HG03460 (cell line): ENCODE results near the gene UAP1.

Source experiments
- ATAC-seq: cut with Tn5 transposase; IDR thresholded peaks from one replicate; pipeline ENCODE4 v1.9.1; 2021; ENCODE audit not compliant: unreplicated experiment

Gene UAP1

DNA sequence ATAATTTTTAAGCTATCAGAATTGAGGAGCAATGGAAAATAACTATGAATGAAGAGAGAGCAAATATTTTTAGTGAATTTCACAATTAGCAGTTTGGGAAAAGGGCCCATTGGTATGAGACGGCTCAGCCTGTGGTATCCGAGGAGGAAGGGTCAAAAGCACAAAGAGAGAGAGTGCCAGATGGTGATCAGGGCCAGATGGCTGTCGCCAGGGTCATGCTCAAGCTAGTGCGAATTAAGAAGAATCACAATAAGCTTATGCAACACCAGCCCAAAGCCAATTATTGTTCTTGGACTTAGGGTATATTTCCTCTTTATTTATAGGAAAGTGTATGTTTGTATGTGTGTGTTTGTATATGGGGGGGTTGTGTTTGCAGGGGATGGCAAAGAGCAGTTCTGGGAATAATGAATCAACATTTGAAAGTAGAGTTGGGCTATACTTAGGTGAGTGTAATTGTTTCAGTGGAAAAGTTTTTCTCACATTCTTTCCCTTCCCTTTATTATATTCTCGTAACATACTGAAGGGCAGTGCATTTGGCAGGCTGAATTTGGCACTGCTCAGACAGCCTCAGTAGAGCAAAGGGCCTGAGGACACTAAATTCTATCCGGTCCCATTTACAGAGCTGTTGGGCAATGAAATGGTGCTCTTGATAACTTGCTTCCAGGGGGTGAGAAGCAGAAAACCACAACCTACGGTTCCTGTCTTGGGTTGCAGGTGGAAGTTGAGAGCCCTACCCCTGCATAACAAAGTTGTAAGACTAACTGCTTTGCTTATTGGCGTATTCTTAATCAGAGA is 51.3 kb downstream of the UAP1 start:
- no peak for ATAC-seq

DNA sequence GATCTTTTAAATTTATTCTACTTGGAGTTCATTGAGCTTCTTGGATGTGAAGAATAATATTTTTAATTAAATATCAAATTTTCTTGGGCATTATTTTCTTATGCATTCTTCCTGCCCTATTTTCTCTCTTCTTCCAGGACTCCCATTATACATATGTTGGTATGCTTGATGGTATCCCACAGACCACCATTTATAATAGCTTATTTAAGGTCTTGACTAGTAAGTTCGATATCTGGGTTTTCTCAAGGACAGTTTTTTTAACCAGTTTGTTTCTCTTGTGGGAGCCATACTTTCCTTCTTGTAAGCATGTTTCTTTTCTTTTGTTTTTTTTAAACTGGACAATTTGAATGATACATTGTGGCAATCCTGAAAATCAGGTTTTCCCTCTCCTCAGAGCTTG is 55.3 kb downstream of the UAP1 start:
- ATAC-seq = no peak

DNA sequence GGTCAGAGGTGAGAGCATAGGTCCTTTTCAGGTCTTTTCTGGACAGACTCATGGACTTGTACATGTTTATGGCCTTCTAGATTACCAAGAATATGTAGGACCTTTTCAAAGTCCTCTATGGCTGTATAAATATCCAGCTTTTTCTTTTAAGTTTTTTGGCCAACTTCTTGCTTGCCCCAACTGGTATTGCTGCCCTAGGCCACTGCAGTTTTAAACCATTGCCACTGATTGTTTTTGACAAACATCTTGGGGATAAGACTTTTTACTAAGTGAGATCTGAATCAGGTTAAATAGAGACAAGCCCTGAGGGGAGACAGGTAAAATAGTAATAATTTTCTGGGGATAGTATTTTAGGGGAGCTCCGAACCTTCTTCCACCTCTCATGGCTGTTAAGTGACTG is 56.0 kb downstream of the UAP1 start:
- ATAC-seq = no peak

DNA sequence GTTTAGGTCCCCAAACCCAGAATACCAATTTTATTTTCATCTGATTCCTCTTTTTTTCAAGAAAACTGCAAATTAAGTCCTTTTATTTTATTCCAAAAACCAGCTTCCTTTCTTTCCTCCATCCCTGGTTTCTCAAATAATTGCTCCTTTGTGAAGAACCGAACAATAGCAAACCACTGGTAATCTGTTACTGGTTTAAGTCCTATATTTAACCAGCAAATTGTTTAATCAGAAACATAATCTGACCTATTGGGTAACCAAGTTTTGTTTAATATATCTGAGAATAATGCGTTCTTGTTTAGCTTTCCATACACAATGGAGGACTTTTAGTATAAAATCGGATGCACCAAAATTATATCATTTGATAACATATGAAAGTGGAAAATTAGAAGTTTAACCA is 57.6 kb downstream of the UAP1 start:
- no peak for ATAC-seq

DNA sequence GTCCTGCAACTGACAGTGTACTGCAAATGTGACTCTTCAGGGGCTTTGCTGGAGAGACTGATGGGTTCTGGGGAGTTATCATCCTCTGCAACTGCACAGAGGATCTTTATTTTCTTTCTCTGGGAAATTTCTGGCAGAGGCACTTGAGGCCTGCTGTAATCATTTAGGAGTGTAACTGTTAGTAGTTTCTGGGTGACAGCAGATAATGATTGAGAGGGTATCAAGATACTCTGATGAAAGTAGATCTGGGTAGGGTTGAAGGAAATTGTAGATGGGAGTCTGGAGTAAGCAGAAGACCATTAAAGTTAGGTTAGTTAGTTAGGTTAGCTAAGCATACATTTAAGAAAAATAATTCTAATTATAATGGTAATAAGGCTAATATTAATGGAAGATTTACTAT is 59.7 kb downstream of the UAP1 start:
- ATAC-seq = no peak

DNA sequence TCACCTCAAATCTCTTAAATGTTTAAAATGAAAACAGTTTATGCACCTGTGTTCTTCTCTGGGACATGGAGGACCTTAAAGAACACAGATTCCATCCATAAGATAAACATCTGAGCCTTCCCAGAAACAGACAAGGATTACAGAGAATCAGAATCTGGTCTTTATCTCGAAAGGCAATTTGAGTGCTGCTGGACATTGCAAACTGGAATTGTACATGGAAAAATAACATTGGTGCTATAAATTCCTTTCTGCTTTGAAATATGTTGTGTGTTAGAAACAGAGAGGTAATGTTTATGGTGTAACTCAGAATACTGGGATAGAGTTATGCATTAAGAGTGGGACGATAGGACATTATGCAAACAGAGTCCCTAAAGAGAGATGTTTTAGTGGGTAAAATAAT is 64.2 kb downstream of the UAP1 start:
- no peak for ATAC-seq

DNA sequence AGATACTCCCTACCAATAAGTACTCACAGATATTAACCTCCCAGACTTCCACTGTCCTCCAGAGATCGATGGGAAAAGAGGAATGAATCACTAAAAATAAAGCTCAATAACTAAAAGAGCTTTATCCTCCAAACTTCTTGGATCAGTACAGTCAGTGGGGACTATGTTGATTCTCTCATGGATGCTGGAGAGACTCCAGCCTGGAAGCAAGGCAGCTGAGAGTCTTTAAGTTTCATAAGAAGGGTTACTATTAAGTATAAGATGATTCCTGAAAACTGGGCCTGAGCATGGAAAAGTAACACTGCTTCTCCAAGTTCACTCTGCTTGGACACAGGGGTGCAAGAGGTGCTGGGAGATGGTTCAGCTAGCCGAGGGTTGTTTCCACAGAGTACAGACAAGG is 64.6 kb downstream of the UAP1 start:
- no peak for ATAC-seq

DNA sequence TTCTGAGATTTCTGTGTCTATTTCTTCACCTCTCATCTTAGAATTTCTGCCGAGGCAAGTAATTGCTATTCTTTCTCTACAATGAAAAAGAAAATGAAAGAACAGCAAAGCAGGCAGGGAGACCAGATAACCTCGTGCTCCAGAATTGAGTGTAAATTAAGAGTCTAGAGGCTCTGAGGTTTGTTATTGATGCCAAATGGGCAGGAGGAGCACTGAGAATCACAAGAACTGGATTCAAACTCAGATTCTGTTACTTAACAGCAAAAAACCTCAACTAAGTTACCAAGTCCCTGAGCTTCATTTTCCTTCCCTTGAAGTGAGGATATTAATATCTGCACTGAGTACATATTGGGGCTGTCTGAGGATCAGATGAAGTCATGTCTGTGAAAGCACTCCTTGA is 65.2 kb downstream of the UAP1 start:
- ATAC-seq = no peak

DNA sequence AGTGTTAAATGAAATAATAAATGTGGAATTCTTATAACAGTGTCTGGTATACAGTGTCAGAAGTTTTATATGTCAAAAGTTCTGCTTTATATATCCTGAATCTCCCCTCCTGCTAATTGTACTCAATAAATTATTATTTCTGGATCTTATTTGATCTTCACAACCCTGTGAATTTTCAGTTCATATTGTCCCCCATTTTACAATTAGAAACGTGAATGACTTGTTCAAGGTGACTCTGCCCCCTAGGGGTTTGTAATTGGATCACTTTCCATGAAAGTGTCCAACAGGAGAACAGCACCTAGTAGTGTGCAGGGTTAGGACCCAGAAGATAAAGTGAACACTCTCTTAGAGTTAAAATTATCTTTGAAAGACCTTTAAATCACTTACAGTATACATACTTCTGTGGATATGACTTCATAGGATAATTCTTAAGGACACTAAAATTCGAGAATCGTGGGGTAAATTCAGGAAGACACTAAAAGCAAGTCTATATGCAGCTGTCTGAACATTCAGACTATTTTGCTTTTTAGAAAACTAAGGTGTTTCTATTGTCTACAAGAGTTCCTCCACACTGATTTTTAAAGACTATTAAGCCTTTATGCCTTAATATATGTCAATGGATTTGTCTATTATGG is 66.3 kb downstream of the UAP1 start:
- no peak for ATAC-seq

DNA sequence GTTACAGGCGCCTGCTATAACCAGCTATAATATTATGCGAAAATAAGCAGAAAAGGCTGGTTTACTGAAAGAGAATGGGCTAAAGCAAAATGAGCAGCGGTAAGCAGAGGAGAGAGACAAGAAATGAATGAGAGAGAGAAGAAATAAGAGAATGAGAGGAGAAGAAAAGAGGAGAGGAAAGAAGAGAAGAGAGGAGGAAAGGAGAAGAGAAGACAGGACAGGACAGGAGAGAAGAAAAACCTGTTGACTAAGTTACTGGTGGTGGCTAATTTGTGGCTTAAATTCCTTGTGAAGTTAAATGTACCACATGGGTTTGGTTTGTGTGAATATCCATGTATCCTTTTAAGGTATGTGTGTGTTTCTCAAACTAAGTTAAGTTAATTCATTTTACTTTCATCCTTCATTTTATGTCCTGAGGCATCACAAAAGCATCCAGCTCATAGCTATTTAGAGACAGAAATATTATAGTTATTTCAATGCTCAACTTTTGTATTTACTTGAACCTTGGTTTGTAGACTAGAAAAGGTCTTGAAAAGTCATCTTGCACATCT is 67.6 kb downstream of the UAP1 start:
- no peak for ATAC-seq

DNA sequence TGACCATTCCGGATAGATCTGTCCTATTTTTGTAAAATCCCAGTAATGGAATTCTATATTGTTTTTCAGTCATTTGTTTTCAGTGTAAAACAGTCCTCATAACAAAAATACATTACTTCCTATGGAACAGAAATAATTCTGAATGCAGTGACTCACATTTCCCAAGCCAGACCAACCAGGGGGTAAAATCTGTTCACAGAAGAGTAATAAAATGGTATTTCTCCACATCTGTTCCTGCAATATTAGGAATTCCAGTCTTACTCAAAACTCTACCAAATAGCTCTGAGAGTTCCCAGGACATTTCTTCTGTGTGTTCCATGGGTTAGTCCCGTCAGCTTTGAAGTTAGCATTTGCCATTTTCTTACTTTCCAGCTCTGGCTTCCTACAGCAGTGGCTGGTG is 68.1 kb downstream of the UAP1 start:
- no peak for ATAC-seq

DNA sequence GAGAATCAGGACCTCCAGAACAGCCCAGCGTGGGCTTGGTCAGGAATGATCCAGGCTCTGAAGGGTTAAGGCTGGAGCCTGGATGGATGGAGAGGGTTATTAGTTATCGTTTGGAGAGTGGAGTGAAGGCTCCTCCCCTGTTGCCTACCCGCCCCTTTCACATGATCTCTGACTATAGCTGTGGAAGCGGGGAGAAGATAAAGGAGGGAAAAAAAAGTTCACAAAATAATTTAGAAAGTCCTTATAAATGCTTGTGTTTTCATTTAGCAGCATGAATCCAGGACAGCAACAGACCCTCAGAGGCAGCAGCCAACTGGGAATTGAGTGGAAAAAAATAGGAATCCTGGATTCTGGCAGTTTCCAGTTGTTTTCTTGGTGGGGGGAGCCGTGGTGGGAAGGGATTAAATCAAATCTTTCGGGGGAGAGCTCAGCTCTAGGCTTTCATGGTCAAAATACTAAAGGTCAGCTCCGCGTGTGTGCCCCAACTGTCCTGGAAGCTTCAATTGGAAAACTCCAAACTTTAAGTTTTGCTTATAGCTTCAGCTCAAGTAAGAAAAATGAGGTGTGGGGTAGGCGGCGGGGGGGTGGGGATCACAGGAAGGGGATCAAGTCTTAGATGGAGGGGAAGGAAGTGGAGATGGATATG is 70.1 kb downstream of the UAP1 start:
- no peak for ATAC-seq

DNA sequence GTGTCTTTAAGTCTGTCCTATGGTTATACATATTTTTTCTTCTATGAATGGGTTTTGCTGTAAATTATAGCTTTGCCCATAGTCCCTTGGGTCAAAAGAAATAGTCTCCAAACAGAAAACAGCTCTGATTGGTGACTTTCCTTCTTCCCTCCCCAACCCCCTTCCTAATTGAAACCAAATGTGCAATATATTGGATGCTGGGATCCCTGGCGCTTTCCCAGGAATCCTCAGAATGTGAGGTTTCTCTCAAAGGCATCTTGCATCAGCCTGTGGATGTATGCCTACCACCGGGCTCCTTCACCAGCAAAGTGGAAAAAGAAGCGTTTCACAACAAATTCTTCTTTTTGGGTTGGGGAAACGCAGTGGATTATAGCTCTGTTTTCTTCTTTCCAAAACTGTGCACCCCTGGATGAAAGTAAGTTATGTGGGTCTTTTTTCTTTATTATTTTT is 70.7 kb downstream of the UAP1 start, which contains the start of gene DDR2:
DDR2 (plus strand) TSS at position 248 of the 450 bp plus-strand sequence. CDS start 86,600 bp downstream, outside the sequence.
- ATAC-seq = no peak

DNA sequence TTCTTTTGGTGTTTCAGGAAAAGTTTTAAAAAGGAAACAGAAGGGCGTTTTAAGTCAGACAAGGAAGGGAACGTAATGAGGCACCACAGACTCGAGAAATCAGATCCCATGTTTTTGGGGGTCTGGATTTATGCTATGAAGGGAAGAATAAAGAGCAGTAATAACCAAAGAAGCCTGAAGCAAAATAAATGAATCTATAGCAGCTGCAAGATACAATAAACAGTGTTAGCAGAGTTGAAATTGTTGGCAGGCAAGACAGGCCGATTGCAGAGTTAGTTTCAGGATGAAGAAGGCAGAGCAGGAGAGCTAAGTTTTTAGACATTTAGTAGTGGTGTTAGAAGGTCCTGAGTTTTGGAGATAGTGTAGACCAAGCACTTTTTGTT is 71.2 kb downstream of the UAP1 start:
- no peak for ATAC-seq

DNA sequence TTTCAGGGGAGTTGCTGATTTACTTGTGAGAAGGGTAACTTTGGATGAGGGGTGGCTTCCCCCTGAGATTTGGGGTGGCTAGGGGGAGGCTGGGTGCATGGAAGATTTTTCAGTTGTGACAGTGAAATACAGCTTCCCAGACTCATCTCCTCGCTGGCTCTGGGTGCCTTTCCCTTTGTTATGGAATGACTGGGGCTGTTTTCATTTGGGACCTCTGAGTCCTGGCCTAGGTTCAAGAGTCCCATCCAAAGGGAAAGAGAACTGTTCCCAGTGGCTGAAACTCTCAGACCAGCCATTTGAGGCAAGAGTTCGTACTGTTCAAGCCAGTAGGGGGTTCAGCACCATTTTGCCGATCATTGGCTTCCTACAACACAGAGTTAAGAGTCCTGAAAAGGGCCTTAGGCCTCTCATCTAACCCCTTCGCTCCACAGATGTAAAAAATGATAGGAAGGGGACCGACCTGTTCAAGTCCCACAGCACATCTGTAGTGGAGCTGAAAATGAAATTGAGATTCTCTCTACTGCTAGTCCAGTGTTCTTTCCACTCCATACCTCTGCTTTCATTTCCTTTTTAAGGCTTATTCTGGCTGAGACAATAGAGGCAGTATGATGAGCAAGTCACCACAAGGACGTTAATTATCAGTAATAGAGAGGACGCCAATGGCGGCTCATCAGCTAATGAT is 71.7 kb downstream of the UAP1 start:
- ATAC-seq = peak; percentile 54

DNA sequence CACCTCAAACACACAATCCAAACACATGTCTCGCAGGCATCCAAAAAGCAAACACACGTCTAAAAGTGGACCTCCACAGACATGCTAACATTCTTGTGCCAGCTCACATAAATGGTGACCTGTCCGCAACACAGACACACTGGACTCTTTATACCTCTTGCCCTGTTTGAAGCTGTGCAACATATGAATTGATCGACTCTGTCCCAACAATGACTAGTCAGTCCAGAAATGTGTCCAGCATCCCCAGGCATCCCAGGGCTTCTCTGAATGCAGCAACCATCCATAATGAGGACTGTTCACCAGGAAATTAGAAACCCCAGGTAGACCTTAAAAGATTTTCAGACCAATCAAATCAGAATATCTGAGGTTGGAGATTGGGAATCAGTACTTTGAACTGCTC is 73.9 kb downstream of the UAP1 start:
- ATAC-seq = no peak

DNA sequence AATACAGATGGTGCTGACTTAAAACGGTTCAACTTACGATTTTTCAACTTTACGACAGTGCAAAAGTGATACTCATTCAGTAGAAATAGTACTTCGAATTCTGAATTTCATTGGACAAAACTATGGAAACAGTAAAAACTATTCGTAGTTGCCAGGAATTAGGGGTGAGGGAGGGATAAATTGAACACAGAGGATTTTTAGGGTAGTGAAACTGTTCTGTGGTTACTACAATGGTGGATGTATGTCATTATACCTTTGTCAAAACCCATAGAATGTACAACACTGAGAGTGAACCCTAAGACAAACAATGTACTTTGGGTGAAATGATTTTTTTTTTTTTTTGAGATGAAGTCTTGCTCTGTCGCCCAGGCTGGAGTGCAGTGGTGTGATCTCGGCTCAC is 78.2 kb downstream of the UAP1 start:
- ATAC-seq = no peak

DNA sequence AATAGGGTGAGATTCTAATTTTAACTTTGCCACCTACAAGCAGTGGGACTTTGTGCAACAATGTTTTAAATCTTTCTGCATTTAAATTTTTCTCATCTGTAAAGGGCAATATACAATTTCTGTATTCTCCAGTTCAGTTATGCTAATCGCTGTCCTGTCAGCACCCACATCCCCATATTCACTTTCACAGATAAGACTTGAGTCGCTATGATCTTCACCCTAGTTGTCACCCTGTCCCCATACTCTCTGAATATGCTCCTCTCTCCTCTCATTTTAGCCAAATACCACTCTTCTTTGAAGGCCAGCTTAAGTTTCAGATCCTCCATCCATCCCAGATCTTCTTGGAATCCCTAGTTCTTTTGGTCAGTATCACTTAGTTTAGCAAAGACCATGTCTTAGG is 79.6 kb downstream of the UAP1 start:
- ATAC-seq = no peak

DNA sequence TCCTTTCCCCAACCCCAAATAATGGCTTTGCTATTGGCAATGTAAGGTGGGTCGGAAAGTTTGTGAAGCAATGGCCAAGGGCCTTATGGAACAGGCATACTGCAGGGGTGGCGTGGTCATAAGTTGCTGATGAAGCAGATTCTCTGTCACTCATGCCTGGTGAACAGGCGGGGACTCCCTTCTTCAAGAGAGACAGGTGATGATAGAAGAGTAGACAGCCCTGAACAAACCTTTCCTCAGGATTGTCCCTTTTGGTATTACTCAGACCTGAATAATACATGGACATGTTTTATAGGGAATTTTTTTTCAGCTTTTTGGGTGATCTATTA is 83.4 kb downstream of the UAP1 start:
- no peak for ATAC-seq

DNA sequence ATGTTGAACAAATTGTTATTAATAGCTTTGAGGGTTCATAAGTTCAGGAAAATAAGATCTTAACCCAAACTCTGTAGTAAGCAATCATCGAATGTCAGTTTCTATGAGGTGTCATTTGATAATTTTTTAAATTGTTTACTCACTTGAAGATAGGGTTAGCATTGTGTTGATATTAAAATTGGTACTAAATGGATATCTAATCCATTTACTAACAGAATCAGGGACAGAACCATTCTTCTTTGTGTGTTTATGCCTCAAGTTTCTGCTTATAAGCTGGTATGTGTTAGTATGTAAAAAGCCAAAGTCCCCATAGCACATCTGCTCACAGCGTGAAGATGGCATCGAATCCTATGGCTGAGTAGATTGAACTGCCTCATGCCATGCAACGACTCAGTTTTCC is 84.1 kb downstream of the UAP1 start:
- ATAC-seq = no peak

DNA sequence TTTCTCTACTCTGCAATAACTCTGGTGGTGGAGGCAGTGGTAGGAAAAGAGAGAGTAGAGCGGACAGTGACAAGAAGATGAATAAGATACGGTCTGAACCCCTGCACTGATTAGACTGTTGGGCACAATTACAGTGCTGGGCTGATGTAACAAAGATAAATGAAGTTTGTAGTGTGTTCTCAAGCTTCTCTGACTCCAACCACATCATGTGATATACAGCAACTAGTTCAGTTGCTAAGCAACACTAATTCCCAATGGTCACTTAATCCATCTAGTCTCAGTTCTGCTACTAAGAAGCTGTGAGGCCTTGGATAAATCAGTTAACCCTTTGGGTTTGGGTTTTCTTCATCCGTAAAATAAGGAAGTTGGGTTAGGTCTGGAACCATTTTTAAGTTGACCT is 88.1 kb downstream of the UAP1 start:
- no peak for ATAC-seq
